ENCODE data around the gene MDM4. TPM values are rescaled to one million over a fixed set of nuclear protein-coding genes. Genes with fewer than 3 reads are reported as not detected.

MDM4 gene
- total RNA-seq, 1 donor from 2014 or later = 92.5 TPM

DNA sequence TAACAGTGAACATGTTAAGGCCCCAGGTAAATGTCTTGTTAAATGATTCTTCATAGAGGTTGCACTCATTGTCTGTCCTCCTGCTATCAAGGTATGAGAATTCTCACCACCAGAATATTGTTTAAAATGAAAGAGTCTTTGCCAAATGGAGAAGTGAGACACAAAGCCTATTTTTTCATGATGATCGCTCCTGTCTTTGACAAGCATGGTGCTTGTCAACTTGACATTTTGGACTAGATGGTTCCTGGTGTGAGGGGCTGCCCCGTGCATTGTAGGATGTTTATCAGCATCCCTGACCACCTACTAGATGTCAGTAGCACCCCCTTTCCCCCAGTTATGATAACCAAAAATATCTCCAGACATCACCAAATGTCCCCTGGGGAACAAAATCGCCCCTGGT, 65.6 kb downstream of the MDM4 start:
- H3K4me3 Mint-ChIP-seq = no peak overlapping the region
- H3K36me3 Mint-ChIP-seq (ENCODE audit: low read depth) = no peaks in the 10 kb centered on the region
- H3K9me3 Mint-ChIP-seq = no peaks in the 10 kb centered on the region
- peaks cover 15% of the 10 kb centered on the region for H3K4me1 Mint-ChIP-seq
- DNase-seq (ENCODE audit: low read depth, low spot score) = no peak
- H3K27ac Mint-ChIP-seq (ENCODE audit: unreplicated experiment) = no peak overlapping the region
- TF ChIP-seq CTCF (conservative IDR thresholded peaks at IDR 0.05) = no peak
- no peaks in the 10 kb centered on the region for H3K27me3 Mint-ChIP-seq (ENCODE audit: low read depth)

DNA sequence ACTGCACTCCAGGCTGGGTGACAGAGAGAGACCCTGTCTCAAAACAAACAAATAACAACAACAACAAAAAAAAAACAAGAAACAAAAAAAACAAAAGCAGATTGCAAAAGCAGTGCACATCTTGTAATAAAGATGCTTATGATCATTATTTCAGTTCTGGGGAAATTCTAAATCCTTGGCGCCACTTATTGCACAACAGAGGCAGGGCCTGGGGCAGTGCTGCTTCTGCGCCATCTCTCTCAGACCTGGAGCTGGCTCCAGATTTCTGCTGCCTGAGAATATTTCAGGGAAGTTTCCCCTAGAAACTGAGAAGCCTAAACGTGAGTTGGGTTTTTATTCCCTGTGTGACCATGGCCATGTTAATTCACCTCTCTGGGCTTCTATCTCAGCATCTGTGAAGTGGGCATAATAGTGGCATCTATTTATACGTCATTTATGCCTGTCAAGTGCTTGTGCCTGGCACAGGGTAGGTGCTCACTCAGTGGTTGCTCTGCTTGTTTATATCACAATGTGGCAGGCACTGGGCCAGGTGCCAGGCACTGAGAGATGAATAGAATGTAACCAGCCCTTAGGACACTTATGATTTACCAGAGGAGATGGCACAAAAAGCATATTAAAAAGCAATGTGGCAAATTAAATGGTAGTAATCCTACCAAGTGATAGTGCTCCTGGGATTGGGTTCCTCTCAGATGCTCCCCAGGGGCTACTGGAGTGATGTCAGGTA, 67.9 kb downstream of the MDM4 start:
- H3K27me3 Mint-ChIP-seq (ENCODE audit: low read depth) = no peaks in the 10 kb centered on the region
- peaks cover 7% of the 10 kb centered on the region for H3K4me1 Mint-ChIP-seq
- TF ChIP-seq CTCF (conservative IDR thresholded peaks at IDR 0.05) = no peak
- H3K4me3 Mint-ChIP-seq = no peak overlapping the region
- no peak for DNase-seq (ENCODE audit: low read depth, low spot score)
- no peaks in the 10 kb centered on the region for H3K36me3 Mint-ChIP-seq (ENCODE audit: low read depth)
- H3K27ac Mint-ChIP-seq (ENCODE audit: unreplicated experiment) = no peak overlapping the region
- peaks cover 2% of the 10 kb centered on the region for H3K9me3 Mint-ChIP-seq

DNA sequence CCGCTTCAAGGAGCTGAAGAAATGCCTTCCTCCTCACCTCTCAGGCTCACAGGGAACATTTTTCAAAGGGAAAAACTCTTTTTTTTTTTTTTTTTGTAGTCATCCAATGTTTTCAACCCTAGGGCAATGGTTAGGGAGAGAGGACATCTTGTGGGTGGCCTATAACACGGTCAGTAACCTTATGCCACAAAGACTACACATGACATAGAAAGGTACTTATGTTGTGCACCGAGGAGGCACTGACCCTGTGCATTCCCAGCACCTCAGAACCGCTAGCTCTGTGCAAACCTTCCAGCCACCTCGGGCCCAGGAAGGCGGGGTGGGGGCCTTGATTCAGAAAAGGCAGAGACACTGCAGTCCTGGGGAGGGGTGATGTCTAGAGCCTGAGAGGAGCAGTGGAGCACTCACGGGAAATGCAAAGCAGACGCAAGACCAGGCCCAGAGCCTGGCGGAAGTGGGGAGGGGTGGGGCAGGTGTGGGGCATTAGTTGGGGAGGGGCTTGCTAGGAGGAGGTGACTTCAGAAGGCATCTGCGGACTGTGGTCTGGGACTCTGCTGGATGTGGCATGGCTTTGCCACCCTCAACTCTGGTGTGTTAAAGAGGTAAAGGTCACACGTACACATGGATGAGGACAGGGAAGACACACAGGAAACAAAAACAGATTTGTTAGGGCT, 68.6 kb downstream of the MDM4 start:
- no peak for DNase-seq (ENCODE audit: low read depth, low spot score)
- peaks cover 2% of the 10 kb centered on the region for H3K9me3 Mint-ChIP-seq
- H3K27ac Mint-ChIP-seq (ENCODE audit: unreplicated experiment) = no peak overlapping the region
- no peaks in the 10 kb centered on the region for H3K27me3 Mint-ChIP-seq (ENCODE audit: low read depth)
- TF ChIP-seq CTCF (conservative IDR thresholded peaks at IDR 0.05) = no peak
- H3K4me3 Mint-ChIP-seq = no peak overlapping the region
- no peaks in the 10 kb centered on the region for H3K36me3 Mint-ChIP-seq (ENCODE audit: low read depth)
- peaks cover 5% of the 10 kb centered on the region for H3K4me1 Mint-ChIP-seq

DNA sequence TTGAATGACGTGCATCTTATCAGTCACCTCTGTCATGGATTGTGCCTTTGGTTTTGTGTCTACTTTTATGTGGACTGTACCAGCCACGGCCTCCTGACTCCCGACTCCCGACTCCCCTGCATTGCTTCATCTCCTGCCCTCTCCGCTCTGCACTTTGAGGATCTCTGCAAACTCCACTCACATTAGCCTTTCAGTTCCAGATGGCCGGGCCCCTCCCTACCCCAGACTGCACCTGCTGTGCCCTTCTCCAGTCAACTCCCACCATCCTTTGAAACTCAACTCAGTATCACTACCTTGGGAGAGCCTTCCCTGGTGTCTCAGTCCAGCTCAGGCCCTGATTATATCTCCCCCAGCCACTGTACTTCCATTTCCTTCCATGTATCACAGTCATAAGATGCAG, 71.4 kb downstream of the MDM4 start:
- H3K36me3 Mint-ChIP-seq (ENCODE audit: low read depth) = no peaks in the 10 kb centered on the region
- H3K4me3 Mint-ChIP-seq = no peak overlapping the region
- no peak overlapping the region for H3K27ac Mint-ChIP-seq (ENCODE audit: unreplicated experiment)
- no peaks in the 10 kb centered on the region for H3K27me3 Mint-ChIP-seq (ENCODE audit: low read depth)
- no peak for DNase-seq (ENCODE audit: low read depth, low spot score)
- H3K9me3 Mint-ChIP-seq = peaks cover 2% of the 10 kb centered on the region
- no peaks in the 10 kb centered on the region for H3K4me1 Mint-ChIP-seq
- no peak for TF ChIP-seq CTCF (conservative IDR thresholded peaks at IDR 0.05)

- Mint-ChIP-seq H3K36me3 (ENCODE audit: low read depth) (no peaks in the 10 kb centered on the region), H3K27me3 (ENCODE audit: low read depth) (no peaks in the 10 kb centered on the region), H3K4me3 (no peak overlapping the region), H3K27ac (ENCODE audit: unreplicated experiment) (no peak overlapping the region), H3K9me3 (peaks cover 2% of the 10 kb centered on the region), H3K4me1 (no peaks in the 10 kb centered on the region)
- no peak for TF ChIP-seq CTCF (conservative IDR thresholded peaks at IDR 0.05)
- no peak for DNase-seq (ENCODE audit: low read depth, low spot score)
These were observed 72.6 kb downstream of the MDM4 start for GRCh38 chr1:204588826-204589225.
